Gastrocnemius medialis (tissue), 4 donors: Measurements from ENCODE around the gene DENND1A.

ENCODE experiments used
- POLR2A ChIP-seq, 2 donors: fragments of 450-650 bp; IDR thresholded peaks; one replicate each; pipeline ENCODE4 v1.6.1; 2017; ENCODE audit warnings: antibody characterized with exemption in 2 of 2, mild to moderate bottlenecking in 2 of 2, moderate library complexity in 2 of 2
- TF ChIP-seq, protein P1 (sequence below), 5 experiments: fragments of 450-650 bp in 3 of 5; fragments of 200-600 bp in 2 of 5; sonication (generic) in 2 of 5; IDR thresholded peaks in 4 of 5; conservative IDR thresholded peaks in 1 of 5; 1 replicate in 4 of 5; 2 replicates in 1 of 5; pipeline ENCODE4 v1.5.1; 2016 to 2019; ENCODE audit warnings: antibody characterized with exemption in 5 of 5, mild to moderate bottlenecking in 3 of 5, moderate library complexity in 3 of 5

DNA sequence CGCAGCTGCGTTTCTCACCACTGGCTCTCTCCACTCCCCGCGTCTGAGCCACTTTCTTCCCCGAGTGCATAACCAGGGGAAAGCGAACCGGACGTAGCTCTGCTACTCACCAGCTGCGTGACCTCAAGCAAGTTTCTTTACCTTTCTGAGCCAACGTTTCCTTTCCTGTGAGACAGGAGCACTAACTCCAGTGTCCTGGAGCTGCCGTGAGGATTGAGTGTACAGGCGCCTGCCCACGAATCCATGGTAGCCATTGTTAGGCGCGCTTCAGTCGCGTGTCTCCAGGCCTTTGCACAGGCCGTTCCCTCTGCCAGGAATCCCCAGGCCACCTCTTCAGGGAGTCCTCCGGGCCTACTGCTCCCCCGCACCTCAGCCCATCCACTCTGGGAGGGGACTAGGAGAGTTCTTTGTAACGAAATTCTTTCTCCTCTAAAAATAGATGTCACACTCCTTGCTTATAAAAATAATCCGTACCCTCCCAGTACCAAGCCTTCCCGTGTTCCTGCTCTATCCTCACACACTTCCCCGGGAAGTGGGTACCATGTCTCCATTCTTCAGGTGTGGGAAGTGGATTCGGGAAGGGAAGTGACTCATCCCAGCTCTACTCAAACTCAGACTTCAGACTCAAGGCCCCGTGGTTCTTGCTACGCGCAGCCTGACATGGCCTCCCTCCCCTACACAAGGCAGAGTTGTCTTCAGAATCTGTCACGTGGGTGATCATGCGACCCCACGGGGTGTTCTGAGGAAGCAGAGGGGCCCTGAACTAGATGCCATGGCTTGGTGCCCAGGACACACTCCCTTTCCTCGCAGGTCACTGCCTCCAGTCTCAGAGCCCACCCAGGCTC is 590.0 kb downstream of the DENND1A start:
- TF ChIP-seq POLR2A (IDR thresholded peaks at IDR 0.05): no peak
- TF ChIP-seq, protein P1, sequence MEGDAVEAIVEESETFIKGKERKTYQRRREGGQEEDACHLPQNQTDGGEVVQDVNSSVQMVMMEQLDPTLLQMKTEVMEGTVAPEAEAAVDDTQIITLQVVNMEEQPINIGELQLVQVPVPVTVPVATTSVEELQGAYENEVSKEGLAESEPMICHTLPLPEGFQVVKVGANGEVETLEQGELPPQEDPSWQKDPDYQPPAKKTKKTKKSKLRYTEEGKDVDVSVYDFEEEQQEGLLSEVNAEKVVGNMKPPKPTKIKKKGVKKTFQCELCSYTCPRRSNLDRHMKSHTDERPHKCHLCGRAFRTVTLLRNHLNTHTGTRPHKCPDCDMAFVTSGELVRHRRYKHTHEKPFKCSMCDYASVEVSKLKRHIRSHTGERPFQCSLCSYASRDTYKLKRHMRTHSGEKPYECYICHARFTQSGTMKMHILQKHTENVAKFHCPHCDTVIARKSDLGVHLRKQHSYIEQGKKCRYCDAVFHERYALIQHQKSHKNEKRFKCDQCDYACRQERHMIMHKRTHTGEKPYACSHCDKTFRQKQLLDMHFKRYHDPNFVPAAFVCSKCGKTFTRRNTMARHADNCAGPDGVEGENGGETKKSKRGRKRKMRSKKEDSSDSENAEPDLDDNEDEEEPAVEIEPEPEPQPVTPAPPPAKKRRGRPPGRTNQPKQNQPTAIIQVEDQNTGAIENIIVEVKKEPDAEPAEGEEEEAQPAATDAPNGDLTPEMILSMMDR (IDR thresholded peaks at IDR 0.05 in 4 of 5, conservative IDR thresholded peaks at IDR 0.05 in 1 of 5): no peak
